ENCODE measurements around the gene TAS2R13.

- TF ChIP-seq CTCF (IDR thresholded peaks at IDR 0.05; ENCODE audit: poor library complexity) (no peak), EZH2phosphoT487 (IDR thresholded peaks at IDR 0.05; ENCODE audit: low read depth, severe bottlenecking, unreplicated experiment) (no peak)
Measured at GRCh38 chr12:10873378-10873777, 36.0 kb downstream of the TAS2R13 start.

Data from hepatocyte (in vitro differentiated cells).